HG03025 (cell line): ENCODE data around the gene TNFRSF6B.
A peak's percentile ranks its signal among the peaks of the same experiment; 100 is the strongest.
"Not testable (repeated sequence)": the region's sequence is repeated elsewhere in the genome, so short reads cannot be mapped to it uniquely, and the experiment has no call there.

Source experiments
- ATAC-seq: cut with Tn5 transposase; IDR thresholded peaks from one replicate; pipeline ENCODE4 v1.9.1; 2021; ENCODE audit warnings: mild to moderate bottlenecking, moderate library complexity; ENCODE audit not compliant: unreplicated experiment, low FRiP score

The TNFRSF6B gene

GRCh38 chr20:63706027-63706695 lies 9.7 kb downstream of the TNFRSF6B start:
- ATAC-seq, result no peak

GRCh38 chr20:63706852-63707557 lies 10.6 kb downstream of the TNFRSF6B start:
- ATAC-seq, result peak; percentile 11

DNA sequence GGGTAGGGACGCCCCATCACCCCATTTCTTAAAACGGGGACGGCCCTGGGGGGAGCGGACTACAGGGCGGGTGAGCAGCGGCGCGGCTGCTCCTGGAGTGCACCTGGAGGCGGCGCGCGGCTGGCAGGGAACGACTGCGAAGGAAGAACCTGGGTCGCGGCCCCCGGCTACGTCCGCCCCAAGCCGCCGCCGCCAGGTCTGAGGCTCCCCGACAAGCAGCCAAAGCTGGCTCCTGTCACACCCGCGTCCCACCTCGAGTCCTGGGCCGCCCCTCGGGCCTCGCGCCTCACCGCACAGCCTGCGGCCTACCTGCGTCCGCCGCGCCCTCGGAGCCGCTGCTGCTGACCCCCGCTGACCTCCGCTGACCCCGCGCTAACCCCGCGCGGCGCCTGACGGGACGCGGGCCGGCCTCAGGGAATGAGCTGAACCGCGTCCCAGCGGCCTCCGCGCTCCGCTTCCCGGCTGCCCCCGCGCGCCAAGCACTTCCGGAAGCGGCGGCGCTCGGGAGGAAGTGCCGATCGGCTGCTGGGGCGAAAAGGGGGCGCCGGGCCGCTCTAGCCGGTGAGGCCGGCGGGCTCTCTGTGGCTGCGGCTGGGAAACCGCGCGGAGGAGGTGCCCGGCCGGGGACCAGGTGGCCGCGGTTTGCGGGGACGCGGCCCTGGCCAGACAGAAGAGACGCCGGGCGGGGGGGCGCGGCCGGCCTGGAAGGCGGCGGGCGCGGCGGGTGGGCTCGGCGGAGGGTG lies 11.3 kb downstream of the TNFRSF6B start, which contains the start of the genes ARFRP1 and ZGPAT:
Gene ARFRP1 (minus strand): TSS at position 419 of the 743 bp plus-strand sequence. CDS start 885 bp downstream, outside the sequence.
Gene ZGPAT (plus strand): TSS at position 482 of the 743 bp plus-strand sequence. CDS start 542 bp downstream, outside the sequence.
- ATAC-seq, result peak; percentile 47

- ATAC-seq, result no peak
These were observed 12.1 kb downstream of the TNFRSF6B start for GRCh38 chr20:63708301-63709148.

DNA sequence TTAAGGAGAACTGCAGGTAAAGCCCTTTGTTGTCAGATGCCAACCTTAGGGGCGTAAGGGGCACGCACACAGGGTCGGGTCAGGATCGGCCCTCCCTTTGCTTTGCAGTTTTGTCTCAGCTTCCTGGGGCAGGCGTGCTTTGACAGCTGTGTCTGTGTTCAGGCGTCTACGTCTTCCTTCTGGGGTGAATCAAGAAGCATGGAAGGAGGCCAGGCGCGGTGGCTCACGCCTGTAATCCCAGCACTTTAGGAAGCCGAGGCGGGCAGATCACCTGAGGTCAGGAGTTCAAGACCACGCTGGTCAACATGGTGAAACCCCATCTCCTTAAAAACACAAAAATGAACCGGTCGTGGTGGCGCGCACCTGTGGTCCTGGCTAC lies 12.7 kb downstream of the TNFRSF6B start:
- no peak for ATAC-seq

- ATAC-seq, result no peak
These were observed 14.7 kb downstream of the TNFRSF6B start for GRCh38 chr20:63711085-63711645.

- ATAC-seq, result no peak
These were observed 15.7 kb downstream of the TNFRSF6B start for GRCh38 chr20:63712191-63712590.

DNA sequence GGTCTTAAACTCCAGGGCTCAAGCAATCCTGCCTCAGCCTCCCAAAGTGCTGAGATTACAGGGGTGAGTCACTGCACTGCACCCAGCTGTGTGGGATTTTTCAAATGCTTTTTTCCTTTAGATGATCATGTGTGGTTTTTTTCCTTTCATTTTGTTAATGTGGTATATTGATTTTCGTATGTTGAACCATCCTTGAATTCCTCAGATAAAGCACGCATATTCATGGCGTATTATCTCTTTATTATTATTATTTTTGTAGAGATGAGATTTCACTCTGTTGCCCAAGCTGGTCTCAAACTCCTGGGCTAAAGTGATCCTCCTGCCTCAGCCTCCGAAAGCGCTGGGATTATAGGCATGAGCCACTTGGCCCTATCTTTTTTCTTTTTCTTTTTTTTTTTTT lies 18.4 kb downstream of the TNFRSF6B start:
- no peak for ATAC-seq

GRCh38 chr20:63718996-63719395 lies 22.5 kb downstream of the TNFRSF6B start:
- ATAC-seq, result no peak

- ATAC-seq, result not testable (repeated sequence)
These were observed 26.6 kb downstream of the TNFRSF6B start for GRCh38 chr20:63722967-63723622.

GRCh38 chr20:63730189-63730733 lies 33.8 kb downstream of the TNFRSF6B start:
- not testable (repeated sequence) for ATAC-seq

GRCh38 chr20:63731410-63731809 lies 35.0 kb downstream of the TNFRSF6B start:
- ATAC-seq, result no peak

- no peak for ATAC-seq
These were observed 36.0 kb downstream of the TNFRSF6B start for GRCh38 chr20:63732118-63733095.

DNA sequence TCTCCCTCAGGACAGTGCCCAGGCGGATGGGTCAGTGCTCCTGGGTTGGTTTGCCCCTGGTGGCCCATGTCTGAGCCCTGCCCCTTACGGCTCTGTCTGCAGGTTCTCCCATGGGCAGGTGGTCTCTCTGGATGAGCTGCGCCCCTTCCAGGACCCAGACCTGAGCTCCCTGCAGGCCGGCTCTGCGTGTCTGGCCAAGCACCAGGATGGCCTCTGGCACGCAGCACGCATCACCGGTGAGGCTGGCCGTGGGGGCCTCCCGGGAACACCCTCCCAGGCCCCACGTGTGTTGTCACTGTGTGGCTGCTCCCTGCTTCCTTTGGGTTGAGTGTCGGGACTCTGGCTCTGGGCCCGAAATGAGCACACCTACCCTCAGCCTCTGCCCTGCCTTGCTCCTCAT lies 36.7 kb downstream of the TNFRSF6B start:
- ATAC-seq, result no peak

DNA sequence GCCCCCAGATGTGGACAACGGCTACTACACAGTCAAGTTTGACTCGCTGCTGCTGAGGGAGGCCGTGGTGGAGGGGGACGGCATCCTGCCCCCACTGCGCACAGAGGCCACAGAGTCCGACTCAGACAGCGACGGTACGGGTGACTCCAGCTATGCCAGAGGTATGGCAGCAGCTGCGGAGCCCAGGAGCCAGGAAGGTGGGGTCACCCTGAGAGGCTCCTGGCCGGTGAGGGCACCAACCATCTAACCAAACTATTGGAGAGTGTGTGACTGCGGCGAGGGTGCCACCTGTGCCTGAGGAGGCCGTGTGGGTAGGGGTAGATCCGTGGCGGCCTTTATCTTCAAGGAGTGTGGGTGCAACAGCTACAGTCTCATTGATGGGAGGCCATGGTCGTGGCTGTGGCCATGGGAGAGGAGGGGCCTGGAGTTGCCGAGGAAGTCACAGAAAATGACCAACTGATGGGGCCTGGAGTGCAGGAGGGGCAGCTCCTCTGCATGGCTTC lies 37.2 kb downstream of the TNFRSF6B start:
- ATAC-seq, result no peak

DNA sequence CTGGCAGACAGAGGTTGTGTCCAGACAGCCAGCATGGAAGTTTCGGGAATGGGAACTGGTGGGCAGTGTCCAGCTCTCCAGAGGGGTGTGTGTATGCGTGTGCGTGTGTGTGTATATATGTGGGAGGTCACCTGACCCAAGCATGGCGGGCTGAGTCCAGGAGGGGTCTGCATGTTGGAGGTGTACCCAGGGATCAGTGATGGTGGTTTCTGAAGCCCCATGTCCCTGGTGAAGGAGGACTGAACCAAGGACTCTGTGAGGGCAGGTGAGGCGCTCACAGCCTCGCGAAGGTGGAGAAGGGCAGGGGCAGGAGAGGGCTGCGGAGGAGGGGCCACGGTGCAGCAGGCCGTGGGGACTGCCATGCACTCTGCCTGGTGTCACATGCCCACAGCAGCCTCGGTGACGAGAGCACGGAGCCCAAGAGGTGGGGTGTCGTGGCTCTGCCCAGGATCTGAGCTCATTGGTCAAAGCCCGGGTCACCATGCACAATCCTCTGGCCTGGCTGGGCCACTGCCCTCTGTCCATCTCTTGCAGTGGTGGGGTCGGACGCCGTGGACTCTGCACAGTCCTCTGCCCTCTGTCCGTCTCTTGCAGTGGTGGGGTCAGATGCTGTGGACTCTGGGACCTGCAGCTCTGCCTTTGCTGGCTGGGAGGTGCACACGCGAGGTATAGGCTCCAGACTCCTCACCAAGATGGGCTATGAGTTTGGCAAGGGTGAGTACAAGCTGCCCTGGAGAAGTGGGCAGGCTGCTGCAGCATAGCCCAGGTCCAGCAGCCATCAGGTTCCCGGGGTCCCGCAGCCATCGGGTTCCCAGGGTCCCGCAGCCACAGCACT lies 37.9 kb downstream of the TNFRSF6B start:
- ATAC-seq, result no peak
